B cell (primary cell): ENCODE data around the gene TRPM2.

ENCODE experiments used
- EZH2 ChIP-seq: IDR thresholded peaks from 2 replicates; pipeline ENCODE4 v1.6.1; 2012; ENCODE audit warnings: borderline replicate concordance, low read depth, mild to moderate bottlenecking, moderate library complexity, low read length; ENCODE audit not compliant: insufficient read depth, poor library complexity, severe bottlenecking
- TF ChIP-seq, protein P1 (sequence below): fragments of 200-600 bp; IDR thresholded peaks from one replicate; pipeline ENCODE4 v1.8.0; 2022; ENCODE audit warnings: antibody characterized with exemption, mild to moderate bottlenecking

DNA sequence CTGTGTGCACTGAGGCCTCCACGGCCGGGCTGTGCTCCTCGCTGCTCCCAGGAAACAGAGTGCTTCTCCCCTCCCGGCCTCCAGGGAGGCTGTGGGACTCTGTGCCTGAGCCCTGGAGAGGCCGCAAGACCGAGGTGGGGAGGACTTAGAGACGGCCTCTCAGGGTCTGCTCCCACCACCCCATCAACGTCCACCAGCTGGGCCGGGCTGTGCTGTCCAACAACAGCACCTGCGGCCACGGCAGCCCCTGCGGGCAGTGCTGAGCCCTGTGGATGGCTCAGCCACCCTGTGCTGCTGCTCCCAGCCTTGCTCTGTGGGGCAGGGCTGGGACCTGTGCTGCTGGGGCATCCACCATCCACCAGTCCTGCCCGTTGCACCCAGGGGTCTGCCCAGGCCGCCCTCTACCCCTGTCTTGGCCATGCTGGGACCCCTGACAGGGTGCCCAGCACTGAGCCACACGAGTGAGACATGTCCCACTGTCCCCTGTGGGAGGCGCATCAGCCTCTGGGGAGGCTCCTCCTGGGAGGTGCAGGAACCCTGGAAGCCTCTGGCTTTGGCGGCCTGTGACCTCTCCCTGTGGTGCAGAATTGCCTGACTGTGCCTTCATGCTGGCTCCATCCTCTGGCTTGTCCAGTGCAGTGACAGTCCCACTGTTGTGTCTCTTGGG is 70.7 kb downstream of the TRPM2 start:
- TF ChIP-seq, protein P1, sequence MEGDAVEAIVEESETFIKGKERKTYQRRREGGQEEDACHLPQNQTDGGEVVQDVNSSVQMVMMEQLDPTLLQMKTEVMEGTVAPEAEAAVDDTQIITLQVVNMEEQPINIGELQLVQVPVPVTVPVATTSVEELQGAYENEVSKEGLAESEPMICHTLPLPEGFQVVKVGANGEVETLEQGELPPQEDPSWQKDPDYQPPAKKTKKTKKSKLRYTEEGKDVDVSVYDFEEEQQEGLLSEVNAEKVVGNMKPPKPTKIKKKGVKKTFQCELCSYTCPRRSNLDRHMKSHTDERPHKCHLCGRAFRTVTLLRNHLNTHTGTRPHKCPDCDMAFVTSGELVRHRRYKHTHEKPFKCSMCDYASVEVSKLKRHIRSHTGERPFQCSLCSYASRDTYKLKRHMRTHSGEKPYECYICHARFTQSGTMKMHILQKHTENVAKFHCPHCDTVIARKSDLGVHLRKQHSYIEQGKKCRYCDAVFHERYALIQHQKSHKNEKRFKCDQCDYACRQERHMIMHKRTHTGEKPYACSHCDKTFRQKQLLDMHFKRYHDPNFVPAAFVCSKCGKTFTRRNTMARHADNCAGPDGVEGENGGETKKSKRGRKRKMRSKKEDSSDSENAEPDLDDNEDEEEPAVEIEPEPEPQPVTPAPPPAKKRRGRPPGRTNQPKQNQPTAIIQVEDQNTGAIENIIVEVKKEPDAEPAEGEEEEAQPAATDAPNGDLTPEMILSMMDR = no peak
- TF ChIP-seq EZH2 = no peak
